Hepatic stellate cell (primary cell): ENCODE results near the gene FBXL22.

Experiments used
- DNase-seq: peaks from one replicate; pipeline ENCODE4 v3.0.0; 2011; ENCODE audit warnings: low spot score

FBXL22 gene, protein sequence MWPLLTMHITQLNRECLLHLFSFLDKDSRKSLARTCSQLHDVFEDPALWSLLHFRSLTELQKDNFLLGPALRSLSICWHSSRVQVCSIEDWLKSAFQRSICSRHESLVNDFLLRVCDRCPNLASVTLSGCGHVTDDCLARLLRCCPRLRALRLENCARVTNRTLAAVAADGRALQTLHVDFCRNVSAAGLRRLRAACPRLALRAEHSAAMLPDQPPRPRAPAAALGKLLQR

DNA sequence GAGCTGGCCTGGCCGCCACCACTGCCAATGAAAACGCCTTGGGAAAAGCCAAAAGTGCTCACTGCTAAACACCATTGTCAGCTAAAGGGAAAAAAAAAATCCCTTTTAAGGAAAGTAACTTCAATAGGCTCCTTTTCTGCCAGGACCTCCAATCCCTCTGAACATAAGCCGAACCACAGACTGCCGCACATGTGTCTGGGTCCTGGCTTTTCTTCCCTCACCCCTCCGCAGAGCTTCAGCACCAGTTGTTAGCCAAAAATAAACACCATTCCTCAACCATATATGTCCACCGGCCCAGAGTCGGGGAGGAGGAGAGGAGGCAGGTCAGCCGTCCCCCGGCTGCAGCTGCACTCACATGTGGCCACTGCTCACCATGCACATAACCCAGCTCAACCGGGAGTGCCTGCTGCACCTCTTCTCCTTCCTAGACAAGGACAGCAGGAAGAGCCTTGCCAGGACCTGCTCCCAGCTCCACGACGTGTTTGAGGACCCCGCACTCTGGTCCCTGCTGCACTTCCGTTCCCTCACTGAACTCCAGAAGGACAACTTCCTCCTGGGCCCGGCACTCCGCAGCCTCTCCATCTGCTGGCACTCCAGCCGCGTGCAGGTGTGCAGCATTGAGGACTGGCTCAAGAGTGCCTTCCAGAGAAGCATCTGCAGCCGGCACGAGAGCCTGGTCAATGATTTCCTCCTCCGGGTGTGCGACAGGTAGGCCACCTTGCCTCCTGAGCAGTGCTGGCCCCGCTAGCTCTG lies at the start of gene FBXL22:
TSS of gene FBXL22 (plus strand) at position 350 of the 753 bp plus-strand sequence. CDS start at position 356, 6 bp downstream.
- DNase-seq = peak; percentile 63

DNA sequence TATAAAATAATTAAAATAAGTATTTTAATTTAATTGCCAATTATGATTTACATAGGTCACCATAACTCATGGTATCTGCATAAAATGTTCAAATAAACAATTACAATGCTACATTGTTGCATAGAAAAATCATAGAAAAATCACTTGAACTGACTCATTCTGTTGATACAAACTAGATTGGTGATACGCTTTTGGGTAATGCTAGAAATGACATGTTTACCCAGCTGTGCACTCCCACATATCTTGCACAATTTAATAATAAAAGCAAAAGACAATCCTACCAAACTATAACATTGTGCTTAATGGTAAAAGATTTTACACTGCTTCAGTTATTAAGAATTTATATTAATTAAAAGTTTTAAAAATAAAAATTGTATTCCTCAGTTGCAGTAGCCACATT lies 45.8 kb upstream of the FBXL22 start:
- DNase-seq = peak; percentile 29

DNA sequence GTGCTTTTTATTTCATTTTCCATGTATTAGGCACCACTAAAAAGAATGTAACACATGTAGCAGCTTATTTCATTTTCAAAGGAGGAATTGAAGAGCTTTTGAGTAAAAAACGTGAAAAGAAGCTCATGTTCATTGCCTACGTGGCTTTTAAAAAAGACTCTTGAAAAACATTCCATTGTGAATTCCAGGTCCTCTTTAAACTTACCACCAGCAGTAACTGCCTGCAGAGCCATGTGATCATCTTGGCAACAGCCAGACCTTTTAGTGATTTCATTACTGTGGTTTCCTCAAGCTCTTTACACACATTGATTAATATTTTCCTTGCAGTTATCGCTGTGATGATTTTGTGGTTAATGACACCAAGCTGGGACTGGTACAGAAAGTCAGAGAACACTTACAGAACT lies 43.8 kb upstream of the FBXL22 start:
- DNase-seq = peak; percentile 61

DNA sequence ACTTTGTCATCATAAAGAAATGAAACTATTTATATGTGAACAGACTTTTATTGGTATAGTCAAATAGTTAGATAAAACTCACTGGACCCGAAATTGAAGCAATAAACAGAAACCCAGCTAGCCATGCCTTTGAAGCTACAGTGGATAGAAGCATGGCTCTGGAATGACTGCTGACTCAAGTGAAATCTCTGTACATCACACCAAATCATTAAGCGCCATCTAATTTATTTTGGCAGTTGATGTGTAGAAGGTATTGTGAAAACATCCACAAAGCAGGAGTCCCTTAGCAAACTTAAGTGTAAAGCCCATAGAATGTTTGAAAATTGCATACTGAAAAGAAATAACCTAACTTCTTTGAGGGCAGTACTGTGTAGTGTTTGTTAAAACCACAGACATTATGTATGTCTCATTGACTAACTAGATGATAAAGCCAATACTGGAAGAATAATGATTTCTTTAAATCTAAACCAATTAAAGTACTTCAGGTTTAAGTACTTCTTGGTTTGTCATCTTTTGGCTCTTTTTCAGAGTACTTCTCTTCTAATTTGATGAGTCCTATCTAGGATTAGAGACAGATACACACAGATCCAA lies 42.8 kb upstream of the FBXL22 start:
- DNase-seq = no peak

DNA sequence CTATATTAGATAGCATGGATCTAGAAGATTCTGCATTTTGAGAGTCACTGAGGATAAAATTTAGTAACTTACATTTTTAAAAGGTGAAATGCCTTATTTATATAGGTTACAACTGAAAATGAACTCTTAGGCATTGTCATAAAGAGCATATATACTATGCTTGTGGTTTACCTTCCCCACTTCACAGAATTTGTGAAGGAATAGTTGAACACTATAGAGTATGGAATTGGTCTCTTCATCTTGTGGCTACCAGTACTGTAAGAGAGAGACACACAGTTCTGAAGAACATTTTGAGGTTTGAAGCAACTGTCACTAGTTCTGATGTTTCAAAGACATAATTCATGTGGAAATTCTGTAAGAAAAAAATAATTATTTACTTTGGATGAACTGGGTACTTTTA lies 41.7 kb upstream of the FBXL22 start:
- DNase-seq = no peak

DNA sequence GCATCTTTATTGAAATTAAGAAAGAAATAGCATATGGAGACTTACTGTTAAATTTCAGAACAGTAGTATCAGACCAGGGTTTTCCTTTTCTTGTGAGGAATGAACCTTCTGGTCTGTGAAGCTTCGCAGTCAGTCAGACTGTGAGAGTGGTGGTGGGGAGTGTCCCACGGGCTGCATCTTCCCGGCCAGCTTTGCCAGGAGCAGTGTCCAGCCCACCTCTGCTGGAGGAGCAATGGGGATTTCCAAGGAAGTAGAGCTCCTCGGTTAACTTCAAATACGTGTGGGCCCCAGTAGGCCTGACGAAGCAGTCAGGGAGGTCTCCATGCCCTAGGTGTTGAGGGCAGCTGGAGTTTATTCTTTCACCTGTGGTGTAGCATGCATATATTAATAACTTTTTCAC lies 40.9 kb upstream of the FBXL22 start:
- DNase-seq = no peak

DNA sequence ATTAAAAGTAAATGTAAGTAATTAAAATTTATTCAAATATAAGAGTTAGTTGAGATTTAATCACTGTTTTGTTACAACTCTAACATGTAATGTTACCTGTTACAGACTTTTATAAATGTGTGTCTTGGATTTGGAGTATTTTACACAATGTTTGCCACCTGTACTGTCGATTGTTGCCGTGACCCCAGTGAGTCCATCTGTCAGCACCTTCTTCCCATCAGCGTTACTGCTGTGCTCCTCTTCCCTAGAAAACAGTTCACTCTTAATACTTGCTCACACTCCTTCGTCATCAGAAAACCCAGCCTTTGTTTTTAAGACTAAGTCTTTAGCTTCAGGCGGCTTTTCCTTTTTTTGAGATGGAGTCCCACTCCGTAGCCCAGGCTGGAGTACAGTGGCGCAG lies 40.5 kb upstream of the FBXL22 start:
- DNase-seq = no peak

DNA sequence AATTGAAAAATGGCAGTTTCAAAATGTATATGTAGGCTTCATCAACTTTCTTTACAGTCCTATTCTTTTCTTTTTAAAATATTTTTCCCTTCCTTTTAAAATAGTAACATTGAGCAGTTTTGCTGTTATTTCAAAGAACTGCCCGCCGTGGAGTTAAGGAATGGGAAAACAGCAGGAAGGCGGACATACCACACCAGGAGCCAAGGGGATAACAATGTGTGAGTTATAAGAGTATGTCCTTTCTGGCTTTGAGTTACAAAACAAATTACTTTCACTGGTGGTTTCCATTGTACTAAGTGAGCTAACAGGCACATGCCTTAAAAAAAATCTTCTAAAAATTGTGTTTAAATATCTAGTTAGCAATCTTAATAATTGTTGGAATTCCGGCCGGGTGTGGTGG lies 37.4 kb upstream of the FBXL22 start:
- no peak for DNase-seq

DNA sequence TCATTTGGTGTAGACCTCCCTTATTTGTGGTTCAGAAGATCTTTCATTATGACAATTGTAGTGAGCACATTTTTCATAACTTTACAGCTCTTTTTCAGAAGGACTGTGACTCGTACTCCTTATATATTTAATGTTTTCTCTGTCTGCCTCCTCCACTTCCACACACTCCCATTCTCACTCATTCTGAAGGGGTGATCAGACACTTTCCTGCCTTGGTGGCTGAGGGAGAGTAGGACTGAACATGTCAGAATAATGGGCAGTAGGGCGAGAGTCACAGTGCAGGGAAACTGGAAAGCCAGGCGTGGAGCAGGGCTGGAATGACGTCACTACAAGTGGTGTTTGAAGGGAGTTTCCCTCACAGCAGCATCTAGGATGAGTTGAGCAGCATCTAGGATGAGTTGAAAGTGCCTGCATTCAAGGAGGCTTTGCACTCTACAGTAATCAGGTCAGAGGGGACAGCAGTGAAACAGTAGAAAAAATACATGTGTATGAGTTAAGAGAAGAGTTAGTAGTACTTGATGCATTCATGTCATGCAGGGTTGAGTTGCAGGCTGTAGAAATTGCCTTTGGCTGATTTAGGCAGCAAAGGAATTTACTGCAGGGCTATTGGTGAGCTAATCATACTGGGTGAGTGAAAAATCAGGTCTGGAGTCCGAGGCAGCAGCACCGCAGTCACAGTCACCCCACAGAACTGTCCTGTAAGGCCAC lies 36.3 kb upstream of the FBXL22 start:
- DNase-seq = no peak

DNA sequence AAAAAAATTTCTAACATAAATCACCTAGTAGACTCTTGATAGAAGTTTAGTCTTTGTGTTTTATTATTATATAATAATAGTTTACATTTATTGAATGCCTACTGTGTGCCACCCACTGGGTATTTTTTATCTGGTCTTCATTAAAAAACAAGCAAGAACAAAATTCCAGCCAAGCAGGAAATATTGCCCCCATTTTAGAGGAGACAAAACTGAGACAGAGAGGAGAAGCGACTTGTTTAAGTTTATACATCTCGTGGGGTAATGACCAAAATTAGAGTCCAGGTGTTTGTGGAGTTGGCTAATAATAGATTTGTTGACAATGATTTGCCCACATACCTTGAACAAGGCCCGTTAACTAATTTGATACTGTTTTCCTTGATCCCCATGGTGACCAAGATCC lies 33.1 kb upstream of the FBXL22 start:
- no peak for DNase-seq

DNA sequence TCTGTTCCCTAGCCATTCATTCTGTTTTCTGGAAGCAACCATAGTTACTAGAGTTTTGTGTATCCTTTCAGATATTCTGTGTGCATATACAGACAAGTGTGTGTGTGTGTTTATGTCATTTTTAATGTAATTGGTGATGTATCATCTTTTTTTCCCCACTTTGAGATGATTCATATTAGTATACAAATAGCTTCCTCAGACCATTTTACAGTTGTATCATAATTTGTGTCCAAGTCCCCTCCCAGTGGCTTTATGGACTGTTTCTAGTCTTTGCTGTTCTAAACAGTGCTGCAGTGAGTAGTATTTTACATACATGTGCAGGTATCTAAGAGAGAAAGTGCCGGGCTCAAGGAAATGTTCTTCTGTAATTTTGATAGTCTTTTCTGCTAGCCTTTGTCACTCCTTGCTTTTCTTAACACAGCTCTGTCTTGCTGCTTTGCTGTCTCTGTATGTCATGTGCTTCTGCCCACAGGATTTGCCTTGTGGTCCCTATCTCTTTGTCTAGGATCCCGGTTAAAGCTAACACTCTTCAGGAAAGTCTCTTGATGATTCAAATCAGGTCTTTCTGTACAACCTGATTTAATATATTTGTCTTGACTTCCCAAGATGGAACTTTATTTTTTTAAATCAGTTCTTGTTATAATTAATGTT lies 31.5 kb upstream of the FBXL22 start:
- DNase-seq = no peak

DNA sequence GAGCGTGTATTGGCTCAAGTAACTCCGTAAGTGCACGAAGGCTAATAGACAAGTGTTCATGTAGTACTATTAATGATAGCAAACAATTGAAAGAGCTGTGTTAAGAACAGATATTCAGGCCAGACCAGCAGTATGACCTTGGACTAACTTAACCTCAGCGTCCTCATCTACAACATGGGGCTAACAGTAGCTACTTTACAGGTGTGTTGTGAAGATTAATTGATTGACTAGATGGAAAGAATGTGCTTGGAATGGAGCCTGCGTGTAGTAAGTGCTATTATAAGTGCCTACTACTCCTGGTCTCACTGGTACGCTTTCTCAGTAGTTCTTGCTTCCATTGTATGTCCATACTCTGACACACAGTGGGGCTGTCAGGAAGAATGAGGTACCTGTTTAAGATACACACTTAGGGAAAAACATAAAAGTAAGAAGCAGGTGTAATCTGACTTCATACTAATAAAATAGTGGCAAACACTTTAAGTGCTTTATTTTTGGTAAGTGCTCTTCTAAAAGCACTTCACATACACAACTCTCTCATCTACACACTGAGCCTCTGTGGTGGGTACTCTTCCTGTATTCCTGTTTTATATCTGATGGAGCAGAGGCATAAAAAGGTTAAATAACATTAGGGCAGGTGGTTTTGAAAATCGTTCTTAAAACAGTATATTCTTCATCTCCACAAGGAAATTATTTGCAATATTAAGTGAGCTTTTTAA lies 24.3 kb upstream of the FBXL22 start:
- DNase-seq = no peak

DNA sequence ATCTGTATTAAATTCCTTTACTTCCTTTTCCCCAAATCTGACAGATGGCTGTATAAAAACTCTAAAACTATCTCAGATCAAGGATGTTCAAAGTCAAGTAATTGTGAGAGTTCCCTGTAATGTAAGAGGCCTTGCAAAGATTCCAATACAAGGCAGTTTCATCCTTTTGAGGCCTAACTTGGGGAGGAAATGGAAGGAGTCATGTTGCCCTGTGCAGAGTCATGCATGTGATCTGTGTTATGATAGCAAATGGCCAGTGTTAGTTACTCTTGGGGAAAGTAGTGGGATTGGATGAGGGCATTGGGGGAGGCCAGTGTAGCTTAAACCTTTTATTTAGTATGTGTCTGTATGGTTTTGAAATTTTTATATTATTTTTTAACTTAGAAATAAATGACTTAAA lies 23.7 kb upstream of the FBXL22 start:
- no peak for DNase-seq

DNA sequence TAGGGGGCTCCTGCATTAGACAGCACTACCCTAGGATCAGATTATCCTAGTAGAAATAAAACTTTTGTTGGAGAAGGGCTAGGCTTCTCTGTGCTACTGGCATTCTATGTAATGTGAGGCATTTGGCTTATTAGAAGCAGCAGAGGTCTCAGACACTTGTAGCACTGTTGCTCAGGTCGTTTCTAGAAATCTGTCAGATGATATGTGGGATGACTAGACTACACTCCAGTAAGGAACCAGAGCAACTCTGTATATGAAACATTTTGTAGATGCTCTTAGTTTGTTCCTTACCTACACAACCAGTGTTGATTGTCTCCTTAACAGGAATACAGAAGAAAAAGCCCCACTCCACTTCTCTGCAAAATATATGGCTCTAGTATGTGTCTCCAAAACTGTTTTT lies 21.9 kb upstream of the FBXL22 start:
- DNase-seq = no peak

DNA sequence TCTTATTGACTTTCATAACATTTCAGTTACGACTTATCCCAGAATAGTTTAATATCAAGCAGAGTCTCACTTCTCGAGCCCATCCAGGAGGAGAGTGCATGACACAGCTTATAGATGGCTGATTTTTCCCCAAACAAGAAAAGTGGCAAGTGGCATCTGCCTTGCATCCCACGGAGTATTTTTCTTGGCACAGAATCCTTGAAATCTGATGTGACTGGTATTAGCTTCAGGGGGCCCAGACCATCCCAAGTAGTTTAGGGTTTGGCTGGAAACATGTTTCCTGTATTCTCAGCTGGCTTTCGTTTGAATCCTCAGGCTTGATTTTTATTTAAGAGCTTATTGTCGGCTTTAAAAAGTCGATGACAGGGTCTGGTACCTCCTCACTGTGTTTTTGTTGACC lies 20.7 kb upstream of the FBXL22 start:
- no peak for DNase-seq

DNA sequence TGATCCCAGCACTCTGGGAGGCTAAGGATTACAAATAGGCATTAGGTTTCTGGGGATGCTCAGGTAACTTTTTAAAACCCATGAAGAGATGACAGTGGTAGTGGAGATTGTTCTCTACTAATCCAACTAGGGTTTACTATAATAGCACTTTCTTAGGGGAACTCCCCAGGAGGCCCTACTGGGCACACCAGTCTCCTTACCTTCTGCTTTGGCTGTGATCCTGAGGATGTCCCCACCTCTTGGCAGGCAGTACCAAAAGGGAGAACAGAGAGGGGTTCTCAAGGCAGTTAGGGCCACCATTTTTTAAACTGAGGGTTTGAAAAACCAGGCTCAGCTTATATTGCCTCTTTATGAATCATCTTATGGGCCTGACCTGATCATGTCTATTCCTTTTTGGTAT lies 15.0 kb upstream of the FBXL22 start:
- DNase-seq = no peak

DNA sequence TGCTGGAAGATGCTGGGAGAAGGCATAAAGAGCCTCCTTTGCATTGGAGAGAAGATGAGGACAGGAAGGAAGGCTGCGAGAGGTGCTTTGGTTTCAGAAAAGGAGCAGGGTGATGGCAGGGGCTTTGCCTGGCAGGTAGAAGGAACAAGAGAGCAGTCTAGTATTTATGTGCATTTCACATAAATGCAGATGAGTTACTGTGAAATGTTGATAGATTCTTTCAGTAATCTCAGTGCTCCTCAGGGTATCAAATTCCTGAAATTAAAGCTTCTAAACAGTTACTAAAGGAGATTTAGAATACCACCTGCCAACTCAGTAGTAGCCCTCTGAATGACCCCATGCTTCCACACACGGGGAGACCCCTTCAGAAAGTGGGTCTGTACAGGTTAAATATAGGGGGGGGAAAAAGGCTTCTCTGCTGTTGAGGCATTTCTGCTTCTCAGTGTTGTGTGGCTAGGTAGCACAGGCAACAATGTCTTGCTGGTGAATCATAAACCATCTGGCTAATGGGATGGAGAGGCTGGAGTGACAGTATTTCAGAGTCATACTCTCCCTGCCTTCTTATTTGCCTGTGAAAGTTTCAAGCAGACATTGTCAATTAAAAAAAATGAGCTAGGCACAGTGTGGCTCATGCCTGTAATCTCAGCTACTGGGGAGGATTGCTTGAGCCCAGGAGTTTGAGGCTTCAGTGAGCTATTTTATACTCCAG lies 14.3 kb upstream of the FBXL22 start:
- DNase-seq = peak; percentile 72

DNA sequence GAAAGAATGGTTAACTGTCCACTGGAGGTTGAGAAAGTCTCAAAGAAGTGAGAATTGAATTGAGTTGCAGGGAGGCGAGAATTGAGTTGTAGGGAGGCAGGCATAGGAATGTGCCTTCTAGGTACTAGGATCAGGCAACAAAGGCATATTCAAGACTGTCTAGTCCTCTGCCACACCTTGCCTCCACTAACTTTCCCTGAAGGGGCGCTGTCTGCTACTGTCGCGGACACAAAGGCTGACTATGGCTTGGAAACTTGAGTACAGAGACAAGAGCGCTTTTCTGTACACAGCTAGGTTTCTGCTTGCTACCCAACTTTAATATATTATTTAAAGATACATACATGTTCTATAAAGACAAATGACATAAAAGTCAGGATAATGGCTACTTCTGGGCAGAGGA lies 10.4 kb upstream of the FBXL22 start:
- no peak for DNase-seq

DNA sequence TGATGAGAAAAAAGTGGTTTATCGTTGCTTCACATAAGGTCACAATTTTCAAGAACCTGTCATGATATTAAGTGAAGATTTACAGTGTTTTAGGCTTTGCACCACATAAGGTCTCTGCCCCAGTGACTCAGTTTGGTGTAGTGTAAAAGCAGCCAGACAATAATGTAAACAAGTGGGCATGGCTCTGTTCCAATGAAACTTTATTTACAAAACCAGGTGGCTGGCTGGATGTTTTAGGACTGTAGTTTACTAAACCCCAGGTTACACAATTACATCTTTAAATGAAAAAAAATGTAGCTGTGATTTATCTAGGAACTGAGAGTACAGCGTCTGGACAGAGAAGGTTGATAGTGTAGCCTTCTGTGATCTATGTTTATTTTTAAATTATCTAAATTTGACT lies 9.7 kb upstream of the FBXL22 start:
- no peak for DNase-seq

DNA sequence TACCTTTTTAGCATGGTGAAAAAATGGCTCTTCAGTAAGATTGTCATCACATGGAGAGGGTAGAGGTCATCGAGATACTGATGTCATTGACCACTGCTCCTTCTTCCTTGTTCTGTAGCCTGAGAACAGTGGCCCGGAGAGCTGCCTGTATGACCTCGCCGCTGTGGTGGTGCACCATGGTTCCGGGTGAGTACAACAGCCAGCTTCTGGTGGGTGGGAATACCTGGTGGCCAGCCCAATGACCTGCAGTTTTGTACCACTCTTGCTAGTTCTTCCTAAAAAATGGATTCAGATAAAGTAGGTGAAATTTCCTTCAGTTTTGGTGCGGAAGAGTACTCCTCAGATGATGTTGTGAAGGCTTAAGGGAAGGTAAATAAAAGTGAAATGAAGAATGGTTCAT lies 8.4 kb upstream of the FBXL22 start:
- no peak for DNase-seq
